Ascending aorta (tissue), 2 donors: ENCODE results near the gene MITF. TPM values are rescaled to one million over a fixed set of nuclear protein-coding genes. Genes with fewer than 3 reads are reported as not detected.

Source experiments
- DNase-seq, 2 donors: peaks; one replicate each; pipeline ENCODE4 v3.0.0-alpha.2; 2019; ENCODE audit warnings: low spot score in 2 of 2
- H3K27ac ChIP-seq, 2 donors: fragments of 200-600 bp; sonication (generic); one replicate each; pipeline ENCODE4 v1.5.1; 2016 to 2017; ENCODE audit warnings: mild to moderate bottlenecking in 1 of 2
- H3K27me3 ChIP-seq: fragments of 200-600 bp; sonication (generic); one replicate; pipeline ENCODE4 v1.5.1; 2017
- H3K36me3 ChIP-seq, 2 donors: fragments of 200-600 bp; sonication (generic); one replicate each; pipeline ENCODE4 v1.5.1; 2016
- H3K4me1 ChIP-seq, 2 donors: fragments of 200-600 bp; sonication (generic); one replicate each; pipeline ENCODE4 v1.5.1; 2016 to 2017; ENCODE audit warnings: mild to moderate bottlenecking in 1 of 2
- H3K4me3 ChIP-seq, 2 donors: fragments of 200-600 bp; sonication (generic); one replicate each; pipeline ENCODE4 v1.5.1; 2016 to 2017; ENCODE audit warnings: mild to moderate bottlenecking in 1 of 2
- H3K9me3 ChIP-seq, 2 donors: fragments of 200-600 bp; sonication (generic); one replicate each; pipeline ENCODE4 v1.5.1; 2016
- CTCF ChIP-seq, 3 experiments: fragments of 200-600 bp in 2 of 3; fragments of 450-650 bp in 1 of 3; sonication (generic) in 2 of 3; IDR thresholded peaks; one replicate each; pipeline ENCODE4 v1.5.1; 2016 to 2019; ENCODE audit warnings: antibody characterized with exemption in 3 of 3, mild to moderate bottlenecking in 1 of 3, moderate library complexity in 1 of 3
- intact Hi-C: fragments of 100-400 bp; cut with DNase I; formaldehyde crosslinking; loops from one replicate; pipeline ENCODE4 v1.15.1; 2023
- total RNA-seq: library from RNA; depleted of rRNA; stranded (reverse); fragments of >200 nt; gene quantifications from one replicate; pipeline ENCODE4 v1.1.0, GENCODE V29; 2016

MITF gene
- total RNA-seq, 1 donor from 2014 or later, result 27.4 TPM

GRCh38 chr3:69696367-69696766, 42.9 kb upstream of the MITF start:
- Histone ChIP-seq H3K4me1 (no peaks in the 10 kb centered on the region), H3K27ac (no peak overlapping the region), H3K27me3 (no peaks in the 10 kb centered on the region), H3K36me3 (no peaks in the 10 kb centered on the region), H3K9me3 (no peaks in the 10 kb centered on the region), H3K4me3 (no peak overlapping the region)
- intact Hi-C loops, result no loop called here
- no peak for DNase-seq
- TF ChIP-seq CTCF (IDR thresholded peaks at IDR 0.05), result no peak

- H3K27ac ChIP-seq, result no peak overlapping the region
- no peak for DNase-seq
- no peaks in the 10 kb centered on the region for H3K4me1 ChIP-seq
- TF ChIP-seq CTCF (IDR thresholded peaks at IDR 0.05), result no peak
- H3K36me3 ChIP-seq, result no peaks in the 10 kb centered on the region
- intact Hi-C loops, result no loop called here
- no peak overlapping the region for H3K4me3 ChIP-seq
- no peaks in the 10 kb centered on the region for H3K27me3 ChIP-seq
- H3K9me3 ChIP-seq, result no peaks in the 10 kb centered on the region
Measured at GRCh38 chr3:69697381-69697780, 41.9 kb upstream of the MITF start.

- no peak for TF ChIP-seq CTCF (IDR thresholded peaks at IDR 0.05)
- intact Hi-C loops, result no loop called here
Measured at GRCh38 chr3:69698728-69699127, 40.5 kb upstream of the MITF start.

GRCh38 chr3:69699183-69699582, 40.1 kb upstream of the MITF start:
- Histone ChIP-seq H3K27me3 (no peaks in the 10 kb centered on the region), H3K36me3 (no peaks in the 10 kb centered on the region), H3K4me1 (no peaks in the 10 kb centered on the region), H3K27ac (no peak overlapping the region), H3K9me3 (peaks cover 0 to 4% of the 10 kb centered on the region in 2 donors), H3K4me3 (no peak overlapping the region)
- TF ChIP-seq CTCF (IDR thresholded peaks at IDR 0.05), result no peak
- intact Hi-C loops, result no loop called here
- DNase-seq, result no peak

More at GRCh38 chr3:69698728-69699127, 40.5 kb upstream of the MITF start:
- Histone ChIP-seq H3K4me1 (no peaks in the 10 kb centered on the region), H3K4me3 (no peak overlapping the region), H3K9me3 (peaks cover 0 to 4% of the 10 kb centered on the region in 2 donors), H3K36me3 (no peaks in the 10 kb centered on the region), H3K27ac (no peak overlapping the region), H3K27me3 (no peaks in the 10 kb centered on the region)
- no peak for DNase-seq

GRCh38 chr3:69700949-69701348, 38.3 kb upstream of the MITF start:
- Histone ChIP-seq H3K27me3 (no peaks in the 10 kb centered on the region), H3K27ac (no peak overlapping the region), H3K4me3 (no peak overlapping the region), H3K9me3 (peaks cover 0 to 4% of the 10 kb centered on the region in 2 donors), H3K36me3 (no peaks in the 10 kb centered on the region), H3K4me1 (no peaks in the 10 kb centered on the region)
- DNase-seq, result no peak
- no peak for TF ChIP-seq CTCF (IDR thresholded peaks at IDR 0.05)
- intact Hi-C loops, result no loop called here
